Measurements from ENCODE around the gene PMF1. TPM values are rescaled to one million over a fixed set of nuclear protein-coding genes. Genes with fewer than 3 reads are reported as not detected.

PMF1 gene
- total RNA-seq, 1 experiment from 2014 or later, result 50.2 TPM

DNA sequence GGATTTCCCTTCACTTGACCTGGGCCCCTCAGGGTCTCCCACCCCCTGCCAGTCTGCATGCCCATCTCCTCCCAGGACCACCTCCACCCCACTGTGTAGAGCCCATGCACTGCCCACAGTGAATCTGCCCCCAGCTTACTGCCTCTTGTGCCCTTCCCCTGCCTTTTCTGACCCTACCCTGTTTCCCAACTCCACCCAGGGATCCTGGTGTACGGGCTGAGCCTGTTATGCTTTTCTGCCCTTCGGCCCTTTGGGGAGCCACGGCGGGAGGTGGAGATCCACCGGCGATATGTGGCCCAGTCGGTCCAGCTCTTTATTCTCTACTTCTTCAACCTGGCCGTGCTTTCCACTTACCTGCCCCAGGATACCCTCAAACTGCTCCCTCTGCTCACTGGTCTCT lies 73.3 kb downstream of the PMF1 start:
- H3K9me2 ChIP-seq (ENCODE audit: insufficient read depth), result no peaks in the 10 kb centered on the region
- CTCF ChIA-PET, result no interaction called here

More for the DNA sequence above, 73.3 kb downstream of the PMF1 start:
- H3K27ac ChIP-seq, result no peak overlapping the region
- H2AFZ ChIP-seq, result no peak overlapping the region
- H3K9me3 ChIP-seq (ENCODE audit: insufficient read depth, low read depth), result no peaks in the 10 kb centered on the region
- intact Hi-C loops (cut with micrococcal nuclease; ENCODE audit: unreplicated experiment), result no loop called here
- 0 out of 2 replicates have a peak, but pooled peaks cover 11% of the 10 kb centered on the region for H3K36me3 ChIP-seq (ENCODE audit: low read depth)
- peaks cover 17% of the 10 kb centered on the region; the same call in 1 of the 2 replicates for H3F3A ChIP-seq (ENCODE audit: insufficient read depth, low read depth)
- BruUV-seq (replicated peaks), result no TSS peak
- H3K4me2 ChIP-seq, result no peak overlapping the region
- POLR2A ChIA-PET (ENCODE audit: unreplicated experiment), result no interaction called here
- H3K79me2 ChIP-seq (ENCODE audit: low read depth), result peaks cover 41% of the 10 kb centered on the region
- no peak for TF ChIP-seq EZH2 (IDR thresholded peaks at IDR 0.05; ENCODE audit: low read depth)
- TF ChIP-seq, protein P1, sequence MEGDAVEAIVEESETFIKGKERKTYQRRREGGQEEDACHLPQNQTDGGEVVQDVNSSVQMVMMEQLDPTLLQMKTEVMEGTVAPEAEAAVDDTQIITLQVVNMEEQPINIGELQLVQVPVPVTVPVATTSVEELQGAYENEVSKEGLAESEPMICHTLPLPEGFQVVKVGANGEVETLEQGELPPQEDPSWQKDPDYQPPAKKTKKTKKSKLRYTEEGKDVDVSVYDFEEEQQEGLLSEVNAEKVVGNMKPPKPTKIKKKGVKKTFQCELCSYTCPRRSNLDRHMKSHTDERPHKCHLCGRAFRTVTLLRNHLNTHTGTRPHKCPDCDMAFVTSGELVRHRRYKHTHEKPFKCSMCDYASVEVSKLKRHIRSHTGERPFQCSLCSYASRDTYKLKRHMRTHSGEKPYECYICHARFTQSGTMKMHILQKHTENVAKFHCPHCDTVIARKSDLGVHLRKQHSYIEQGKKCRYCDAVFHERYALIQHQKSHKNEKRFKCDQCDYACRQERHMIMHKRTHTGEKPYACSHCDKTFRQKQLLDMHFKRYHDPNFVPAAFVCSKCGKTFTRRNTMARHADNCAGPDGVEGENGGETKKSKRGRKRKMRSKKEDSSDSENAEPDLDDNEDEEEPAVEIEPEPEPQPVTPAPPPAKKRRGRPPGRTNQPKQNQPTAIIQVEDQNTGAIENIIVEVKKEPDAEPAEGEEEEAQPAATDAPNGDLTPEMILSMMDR (conservative IDR thresholded peaks at IDR 0.05), result no peak
- DNase-seq, result no peak
- H3K27me3 ChIP-seq (ENCODE audit: insufficient read depth, low read depth), result no peaks in the 10 kb centered on the region
- H3K4me3 ChIP-seq, result no peak overlapping the region
- H4K20me1 ChIP-seq (ENCODE audit: insufficient read depth), result peaks cover 5% of the 10 kb centered on the region
- H3K4me1 ChIP-seq (replicated peaks; ENCODE audit: insufficient read depth), result peaks cover 26% of the 10 kb centered on the region

Other genes starting within 250 kb of the PMF1 start
- 85.0 and 93.9 TPM in 2 replicates for gene ARHGEF2, start 234.5 kb upstream of the PMF1 start, total RNA-seq (2021)
- 152 and 196 TPM in 2 replicates for gene SSR2, start 192.1 kb upstream of the PMF1 start, total RNA-seq (2021)
- 47.4 and 58.4 TPM in 2 replicates for gene UBQLN4, start 159.2 kb upstream of the PMF1 start, total RNA-seq (2021)
- 76.8 and 117 TPM in 2 replicates for gene LAMTOR2, start 158.2 kb upstream of the PMF1 start, total RNA-seq (2021)
- 129 and 194 TPM in 2 replicates for gene RAB25, start 151.8 kb upstream of the PMF1 start, total RNA-seq (2021)
- gene MEX3A, start 130.5 kb upstream of the PMF1 start, total RNA-seq (2021), result 6.6 and 7.2 TPM in 2 replicates
- 569 and 580 TPM in 2 replicates for gene LMNA, start 98.3 kb upstream of the PMF1 start, total RNA-seq (2021)
- gene SEMA4A, start 59.4 kb upstream of the PMF1 start, total RNA-seq (2021), result 16.2 and 19.1 TPM in 2 replicates
- gene SLC25A44, start 18.9 kb upstream of the PMF1 start, total RNA-seq (2021), result 12.7 and 20.2 TPM in 2 replicates
- 2.0 and 2.6 TPM in 2 replicates for gene BGLAP, start 29.2 kb downstream of the PMF1 start, total RNA-seq (2021)
- gene PAQR6, start 35.0 kb downstream of the PMF1 start, total RNA-seq (2021), result 12.3 and 14.1 TPM in 2 replicates
- 63.3 and 66.2 TPM in 2 replicates for gene SMG5, start 69.8 kb downstream of the PMF1 start, total RNA-seq (2021)
- gene TMEM79, start 71.3 kb downstream of the PMF1 start, total RNA-seq (2021), result 10.4 and 12.8 TPM in 2 replicates
- 27.8 and 29.2 TPM in 2 replicates for gene GLMP, start 82.7 kb downstream of the PMF1 start, total RNA-seq (2021)
- gene VHLL, start 86.3 kb downstream of the PMF1 start, total RNA-seq (2021), result not detected in 2 replicates
- gene CCT3, start 125.3 kb downstream of the PMF1 start, total RNA-seq (2021), result 272 and 317 TPM in 2 replicates
- gene TSACC, start 125.5 kb downstream of the PMF1 start, total RNA-seq (2021), result 0.75 and 1.3 TPM in 2 replicates
- gene RHBG, start 156.2 kb downstream of the PMF1 start, total RNA-seq (2021), result 1.8 and 4.0 TPM in 2 replicates